Transverse colon (tissue), 4 donors: Measurements from ENCODE around the gene MYOF.

Experiments
- CTCF ChIP-seq, 5 experiments: fragments of 200-600 bp in 3 of 5; fragments of 450-650 bp in 2 of 5; sonication (generic) in 3 of 5; IDR thresholded peaks; 1 replicate in 2 of 5; 2 replicates in 3 of 5; pipeline ENCODE4 v1.5.1; 2016 to 2017; ENCODE audit warnings: antibody characterized with exemption in 5 of 5, inconsistent platforms in 3 of 5, mild to moderate bottlenecking in 2 of 5, moderate library complexity in 1 of 5
- POLR2A ChIP-seq: fragments of 450-650 bp; IDR thresholded peaks from one replicate; pipeline ENCODE4 v1.6.1; 2016; ENCODE audit warnings: antibody characterized with exemption, mild to moderate bottlenecking, moderate library complexity
- POLR2AphosphoS5 ChIP-seq, 3 donors: sonication (generic); formaldehyde crosslinking; IDR thresholded peaks; one replicate each; pipeline ENCODE4 v1.6.1; 2016; ENCODE audit warnings: antibody characterized with exemption in 3 of 3

GRCh38 chr10:93356516-93356915, 125.6 kb downstream of the MYOF start:
- TF ChIP-seq CTCF (IDR thresholded peaks at IDR 0.05) = no peak
- TF ChIP-seq POLR2A = no peak
- no peak for TF ChIP-seq POLR2AphosphoS5 (IDR thresholded peaks at IDR 0.05)
